Measurements from ENCODE around the gene TRPM5.

- TF ChIP-seq CTCF (IDR thresholded peaks at IDR 0.05 in 4 of 5, conservative IDR thresholded peaks at IDR 0.05 in 1 of 5) (no peak), POLR2A (IDR thresholded peaks at IDR 0.05) (no peak)
Observed at GRCh38 chr11:2395211-2395730, 49.0 kb downstream of the TRPM5 start.

All from gastrocnemius medialis (tissue), 4 donors.